Natural killer cell (primary cell): ENCODE results near the gene LRCH1. TPM values are rescaled to one million over a fixed set of nuclear protein-coding genes. Genes with fewer than 3 reads are reported as not detected.

Source experiments
- ATAC-seq, 3 donors: fragments of 150-1000 bp in 2 of 3; fragments of 200-7000 bp in 1 of 3; cut with Tn5 transposase; 1 replicate in 1 of 3; 2 replicates in 2 of 3; pipeline ENCODE4 v1.10.0; 2021; ENCODE audit warnings: mild to moderate bottlenecking in 2 of 3, moderate library complexity in 2 of 3
- DNase-seq, 2 donors: peaks; one replicate each; pipeline versions ENCODE4 v3.0.0 to v3.0.0-alpha.2; 2013 to 2021; ENCODE audit warnings: mixed read lengths in 1 of 2
- H3K27ac ChIP-seq: one replicate; pipeline ENCODE4 v1.5.1; 2013; ENCODE audit warnings: mild to moderate bottlenecking, low read length
- H3K27me3 ChIP-seq: one replicate; pipeline ENCODE4 v1.6.1; 2013; ENCODE audit warnings: low read length; ENCODE audit not compliant: control insufficient read depth, insufficient read depth
- H3K36me3 ChIP-seq: one replicate; pipeline ENCODE4 v1.6.1; 2013; ENCODE audit warnings: low read length; ENCODE audit not compliant: control insufficient read depth, insufficient read depth
- H3K4me1 ChIP-seq: one replicate; pipeline ENCODE4 v1.6.1; 2013; ENCODE audit warnings: low read length; ENCODE audit not compliant: control insufficient read depth, insufficient read depth
- H3K4me3 ChIP-seq: one replicate; pipeline ENCODE4 v1.5.1; 2013; ENCODE audit warnings: low read length
- H3K9me3 ChIP-seq: one replicate; pipeline ENCODE4 v1.6.1; 2013; ENCODE audit warnings: low read length; ENCODE audit not compliant: control insufficient read depth, insufficient read depth
- H3K27ac Mint-ChIP-seq, 2 donors: one replicate each; pipeline ENCODE4 v1.8.0; 2022; ENCODE audit warnings: mild to moderate bottlenecking in 2 of 2, mixed read lengths in 2 of 2, moderate library complexity in 1 of 2
- H3K27me3 Mint-ChIP-seq, 2 donors: one replicate each; pipeline ENCODE4 v1.8.0; 2022; ENCODE audit warnings: low read depth in 2 of 2, mixed read lengths in 2 of 2
- H3K36me3 Mint-ChIP-seq: one replicate; pipeline ENCODE4 v1.8.0; 2022; ENCODE audit warnings: mixed read lengths
- H3K4me1 Mint-ChIP-seq, 2 donors: one replicate each; pipeline ENCODE4 v1.8.0; 2022; ENCODE audit warnings: mixed read lengths in 2 of 2
- H3K4me3 Mint-ChIP-seq: one replicate; pipeline ENCODE4 v1.8.0; 2022; ENCODE audit warnings: mild to moderate bottlenecking, moderate library complexity, mixed read lengths
- H3K9me3 Mint-ChIP-seq, 2 donors: one replicate each; pipeline ENCODE4 v1.8.0; 2022; ENCODE audit warnings: mixed read lengths in 2 of 2
- WGBS: methylation state at CpG from one replicate; pipeline ENCODE4 v1.1.7; 2013; ENCODE audit warnings: missing lambda C conversion rate; ENCODE audit not compliant: insufficient coverage; 5-methylcytosine and 5-hydroxymethylcytosine counted together
- intact Hi-C: fragments of 100-400 bp; cut with micrococcal nuclease; formaldehyde crosslinking; loops from one replicate; pipeline ENCODE4 v1.14.2; 2022
- total RNA-seq, 4 donors: library from RNA; stranded (reverse); fragments of 120-200 nt in 1 of 4; gene quantifications; one replicate each; pipeline versions ENCODE4 v1.2.3 to v1.2.4, GENCODE V29; 2013 to 2022
- TF ChIP-seq, protein P1 (sequence below): fragments of 200-600 bp; IDR thresholded peaks from one replicate; pipeline ENCODE4 v1.8.0; 2022; ENCODE audit warnings: antibody characterized with exemption

Gene LRCH1
- total RNA-seq, 3 donors from 2014 or later (not counting 1 experiment from before 2014, with no cell fraction given): 23.7 to 32.2 (median 29.6) TPM

DNA sequence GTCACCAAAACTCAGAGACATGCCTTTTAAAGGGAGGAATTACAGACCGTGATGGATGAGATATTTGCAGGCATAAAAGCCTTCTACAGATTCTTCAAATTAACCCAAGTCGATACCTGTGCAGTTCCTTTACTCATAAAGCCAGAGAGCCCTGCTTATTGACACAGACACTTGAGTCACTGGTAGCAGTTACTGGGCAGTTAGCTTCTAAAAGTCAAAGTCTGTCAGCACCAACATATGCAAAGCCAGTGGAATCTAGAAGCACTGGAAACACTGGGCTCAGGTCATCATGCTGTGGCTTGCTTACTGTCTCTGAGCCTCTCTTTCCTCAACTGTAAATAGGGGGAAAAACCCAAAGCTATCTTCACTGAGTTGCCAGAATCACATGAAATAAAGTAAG lies 25.7 kb upstream of the LRCH1 start:
- H3K4me3 ChIP-seq: no peak overlapping the region
- no peaks in the 10 kb centered on the region for H3K4me1 ChIP-seq
- Mint-ChIP-seq H3K27ac (no peak overlapping the region), H3K4me1 (no peaks in the 10 kb centered on the region), H3K4me3 (no peak overlapping the region), H3K36me3 (no peaks in the 10 kb centered on the region), H3K27me3 (peaks cover 8 to 22% of the 10 kb centered on the region in 2 donors), H3K9me3 (no peaks in the 10 kb centered on the region)
- TF ChIP-seq, protein P1, sequence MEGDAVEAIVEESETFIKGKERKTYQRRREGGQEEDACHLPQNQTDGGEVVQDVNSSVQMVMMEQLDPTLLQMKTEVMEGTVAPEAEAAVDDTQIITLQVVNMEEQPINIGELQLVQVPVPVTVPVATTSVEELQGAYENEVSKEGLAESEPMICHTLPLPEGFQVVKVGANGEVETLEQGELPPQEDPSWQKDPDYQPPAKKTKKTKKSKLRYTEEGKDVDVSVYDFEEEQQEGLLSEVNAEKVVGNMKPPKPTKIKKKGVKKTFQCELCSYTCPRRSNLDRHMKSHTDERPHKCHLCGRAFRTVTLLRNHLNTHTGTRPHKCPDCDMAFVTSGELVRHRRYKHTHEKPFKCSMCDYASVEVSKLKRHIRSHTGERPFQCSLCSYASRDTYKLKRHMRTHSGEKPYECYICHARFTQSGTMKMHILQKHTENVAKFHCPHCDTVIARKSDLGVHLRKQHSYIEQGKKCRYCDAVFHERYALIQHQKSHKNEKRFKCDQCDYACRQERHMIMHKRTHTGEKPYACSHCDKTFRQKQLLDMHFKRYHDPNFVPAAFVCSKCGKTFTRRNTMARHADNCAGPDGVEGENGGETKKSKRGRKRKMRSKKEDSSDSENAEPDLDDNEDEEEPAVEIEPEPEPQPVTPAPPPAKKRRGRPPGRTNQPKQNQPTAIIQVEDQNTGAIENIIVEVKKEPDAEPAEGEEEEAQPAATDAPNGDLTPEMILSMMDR: no peak
- no peaks in the 10 kb centered on the region for H3K9me3 ChIP-seq
- ATAC-seq: no peak
- 93% methylated on average over 2 of the region's 2 CpGs for WGBS
- intact Hi-C loops: no loop called here
- H3K36me3 ChIP-seq: no peaks in the 10 kb centered on the region
- no peak for DNase-seq
- H3K27me3 ChIP-seq: no peaks in the 10 kb centered on the region
- no peak overlapping the region for H3K27ac ChIP-seq

GRCh38 chr13:46529216-46529919 lies 23.6 kb upstream of the LRCH1 start:
- no peaks in the 10 kb centered on the region for H3K9me3 Mint-ChIP-seq
- H3K4me1 Mint-ChIP-seq: no peaks in the 10 kb centered on the region
- no peaks in the 10 kb centered on the region for H3K4me1 ChIP-seq
- H3K36me3 ChIP-seq: no peaks in the 10 kb centered on the region
- peaks cover 8 to 22% of the 10 kb centered on the region in 2 donors for H3K27me3 Mint-ChIP-seq
- no peak overlapping the region for H3K27ac ChIP-seq
- H3K27me3 ChIP-seq: no peaks in the 10 kb centered on the region
- TF ChIP-seq, protein P1: no peak
- no peak for DNase-seq
- no peak overlapping the region for H3K27ac Mint-ChIP-seq
- no peak for ATAC-seq
- intact Hi-C loops: no loop called here
- no peaks in the 10 kb centered on the region for H3K36me3 Mint-ChIP-seq
- H3K9me3 ChIP-seq: no peaks in the 10 kb centered on the region
- H3K4me3 Mint-ChIP-seq: no peak overlapping the region
- 75% methylated on average over 4 of the region's 4 CpGs for WGBS
- H3K4me3 ChIP-seq: no peak overlapping the region

GRCh38 chr13:46530084-46530935 lies 22.7 kb upstream of the LRCH1 start:
- H3K27me3 Mint-ChIP-seq: peaks cover 8 to 22% of the 10 kb centered on the region in 2 donors
- no peak for ATAC-seq
- 76% methylated on average over 2 of the region's 4 CpGs for WGBS

More at GRCh38 chr13:46530084-46530935, 22.7 kb upstream of the LRCH1 start:
- H3K27ac ChIP-seq: no peak overlapping the region
- H3K27ac Mint-ChIP-seq: no peak overlapping the region
- intact Hi-C loops: no loop called here
- H3K4me3 Mint-ChIP-seq: no peak overlapping the region
- no peaks in the 10 kb centered on the region for H3K36me3 Mint-ChIP-seq
- no peak overlapping the region for H3K4me3 ChIP-seq
- no peaks in the 10 kb centered on the region for H3K9me3 Mint-ChIP-seq
- H3K4me1 Mint-ChIP-seq: no peaks in the 10 kb centered on the region
- no peak for DNase-seq
- H3K27me3 ChIP-seq: no peaks in the 10 kb centered on the region
- H3K9me3 ChIP-seq: no peaks in the 10 kb centered on the region
- TF ChIP-seq, protein P1: no peak
- no peaks in the 10 kb centered on the region for H3K36me3 ChIP-seq
- no peaks in the 10 kb centered on the region for H3K4me1 ChIP-seq
